Neutrophil (primary cell): ENCODE measurements around the gene OSER1.

Experiments used
- H3K27ac ChIP-seq: fragments of 200-600 bp; sonication (generic); 2 replicates; pipeline ENCODE4 v1.5.1; 2016; ENCODE audit warnings: mild to moderate bottlenecking, moderate library complexity
- H3K27me3 ChIP-seq: fragments of 200-600 bp; sonication (generic); 2 replicates; pipeline ENCODE4 v1.6.0; 2016; ENCODE audit warnings: mild to moderate bottlenecking
- H3K36me3 ChIP-seq: fragments of 200-600 bp; sonication (generic); 2 replicates; pipeline ENCODE4 v1.5.1; 2017
- H3K4me1 ChIP-seq, 2 experiments: fragments of 200-600 bp in 1 of 2; sonication (generic) in 1 of 2; 1 replicate in 1 of 2; 2 replicates in 1 of 2; pipeline versions ENCODE4 v1.5.1 to v1.6.1; 2013 to 2016; ENCODE audit warnings: low read depth in 1 of 2, low read length in 1 of 2, mild to moderate bottlenecking in 1 of 2, moderate library complexity in 1 of 2; ENCODE audit not compliant: control insufficient read depth in 1 of 2, insufficient read depth in 1 of 2
- H3K4me3 ChIP-seq, 2 experiments: fragments of 200-600 bp in 1 of 2; sonication (generic) in 1 of 2; 1 replicate in 1 of 2; 2 replicates in 1 of 2; pipeline ENCODE4 v1.5.1; 2013 to 2016; ENCODE audit warnings: low read depth in 1 of 2, low read length in 1 of 2, mild to moderate bottlenecking in 1 of 2, moderate library complexity in 1 of 2
- H3K9me3 ChIP-seq: fragments of 200-600 bp; sonication (generic); 2 replicates; pipeline ENCODE4 v1.5.1; 2016
- TF ChIP-seq, protein P1 (sequence below): fragments of 200-600 bp; sonication (generic); IDR thresholded peaks from 2 replicates; pipeline ENCODE4 v1.5.1; 2016; ENCODE audit warnings: antibody characterized with exemption

The OSER1 gene

GRCh38 chr20:44172572-44172950, 38.0 kb downstream of the OSER1 start:
- no peak overlapping the region for H3K27ac ChIP-seq
- no peak overlapping the region for H3K4me3 ChIP-seq
- TF ChIP-seq, protein P1, sequence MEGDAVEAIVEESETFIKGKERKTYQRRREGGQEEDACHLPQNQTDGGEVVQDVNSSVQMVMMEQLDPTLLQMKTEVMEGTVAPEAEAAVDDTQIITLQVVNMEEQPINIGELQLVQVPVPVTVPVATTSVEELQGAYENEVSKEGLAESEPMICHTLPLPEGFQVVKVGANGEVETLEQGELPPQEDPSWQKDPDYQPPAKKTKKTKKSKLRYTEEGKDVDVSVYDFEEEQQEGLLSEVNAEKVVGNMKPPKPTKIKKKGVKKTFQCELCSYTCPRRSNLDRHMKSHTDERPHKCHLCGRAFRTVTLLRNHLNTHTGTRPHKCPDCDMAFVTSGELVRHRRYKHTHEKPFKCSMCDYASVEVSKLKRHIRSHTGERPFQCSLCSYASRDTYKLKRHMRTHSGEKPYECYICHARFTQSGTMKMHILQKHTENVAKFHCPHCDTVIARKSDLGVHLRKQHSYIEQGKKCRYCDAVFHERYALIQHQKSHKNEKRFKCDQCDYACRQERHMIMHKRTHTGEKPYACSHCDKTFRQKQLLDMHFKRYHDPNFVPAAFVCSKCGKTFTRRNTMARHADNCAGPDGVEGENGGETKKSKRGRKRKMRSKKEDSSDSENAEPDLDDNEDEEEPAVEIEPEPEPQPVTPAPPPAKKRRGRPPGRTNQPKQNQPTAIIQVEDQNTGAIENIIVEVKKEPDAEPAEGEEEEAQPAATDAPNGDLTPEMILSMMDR = no peak
- peaks cover 72% of the 10 kb centered on the region for H3K27me3 ChIP-seq
- no peaks in the 10 kb centered on the region for H3K9me3 ChIP-seq
- H3K36me3 ChIP-seq = no peaks in the 10 kb centered on the region
- H3K4me1 ChIP-seq = no peaks in the 10 kb centered on the region

DNA sequence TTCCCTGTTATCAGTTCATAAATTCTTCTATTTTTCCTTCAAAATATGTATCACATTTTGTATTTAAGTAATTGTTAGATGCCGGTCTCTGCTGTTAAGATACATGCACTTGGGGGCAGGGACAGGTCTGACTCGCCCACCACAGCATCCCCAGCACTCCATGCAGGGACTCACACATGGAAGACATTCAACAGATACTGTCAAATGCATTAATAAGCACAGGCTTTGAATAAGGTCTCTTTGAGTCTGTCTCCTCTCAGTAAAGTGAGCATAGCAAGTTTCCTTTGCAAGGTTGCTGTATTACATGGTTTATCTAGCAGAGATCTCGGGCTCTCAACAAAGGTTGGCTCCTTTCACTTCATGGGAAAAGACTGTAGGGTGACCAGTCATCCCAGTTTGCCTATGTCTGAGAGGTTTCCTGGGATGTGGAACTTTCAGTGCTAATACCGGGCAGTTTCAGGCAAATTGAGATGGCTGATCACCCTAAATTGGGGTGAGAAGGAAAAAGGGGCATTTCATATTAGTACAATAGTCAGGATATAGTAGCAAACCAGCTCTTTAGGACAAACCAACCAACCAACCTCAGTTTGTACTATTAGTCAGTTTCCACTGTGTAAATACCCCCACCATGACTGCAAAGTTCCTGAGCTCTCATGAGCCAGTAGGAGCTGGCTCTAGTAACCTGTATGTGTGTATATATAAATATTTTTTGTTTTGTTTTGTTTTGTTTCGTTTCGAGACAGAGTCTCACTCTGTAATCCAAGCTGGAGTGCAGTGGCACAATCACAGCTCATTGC, 38.6 kb downstream of the OSER1 start:
- no peaks in the 10 kb centered on the region for H3K4me1 ChIP-seq
- H3K36me3 ChIP-seq = no peaks in the 10 kb centered on the region
- no peak overlapping the region for H3K4me3 ChIP-seq
- TF ChIP-seq, protein P1 = no peak
- no peaks in the 10 kb centered on the region for H3K9me3 ChIP-seq
- H3K27ac ChIP-seq = no peak overlapping the region
- peaks cover 67% of the 10 kb centered on the region for H3K27me3 ChIP-seq

- Histone ChIP-seq H3K4me3 (no peak overlapping the region), H3K27me3 (peaks cover 71% of the 10 kb centered on the region), H3K9me3 (no peaks in the 10 kb centered on the region), H3K36me3 (no peaks in the 10 kb centered on the region), H3K27ac (no peak overlapping the region), H3K4me1 (no peaks in the 10 kb centered on the region)
- TF ChIP-seq, protein P1 = no peak
Observed at GRCh38 chr20:44170816-44171410, 39.7 kb downstream of the OSER1 start.

- Histone ChIP-seq H3K27me3 (peaks cover 73% of the 10 kb centered on the region), H3K36me3 (no peaks in the 10 kb centered on the region), H3K4me3 (no peak overlapping the region), H3K4me1 (no peaks in the 10 kb centered on the region), H3K27ac (no peak overlapping the region), H3K9me3 (no peaks in the 10 kb centered on the region)
- TF ChIP-seq, protein P1 = no peak
Observed at GRCh38 chr20:44167736-44168135, 42.8 kb downstream of the OSER1 start.

DNA sequence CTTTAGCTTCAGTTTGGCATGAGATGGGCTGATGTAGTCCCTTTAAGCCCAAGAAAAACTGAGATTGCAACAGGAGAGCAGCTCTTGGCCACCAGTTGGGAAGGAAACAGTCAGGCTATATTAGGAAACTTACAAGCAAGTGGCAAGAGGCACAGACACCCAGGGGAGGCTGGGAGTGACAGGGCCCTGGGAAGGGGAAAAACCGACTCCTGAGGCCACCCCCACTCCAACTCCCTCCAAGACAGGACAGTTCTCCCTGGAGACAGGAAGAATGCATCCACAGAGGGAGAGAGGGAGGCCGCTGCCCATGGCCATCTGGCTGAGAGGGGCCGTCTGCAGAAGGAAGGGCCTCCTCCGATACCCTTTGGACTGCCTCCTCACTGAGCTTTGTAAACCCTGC, 44.1 kb downstream of the OSER1 start:
- Histone ChIP-seq H3K4me3 (no peak overlapping the region), H3K27me3 (peaks cover 70% of the 10 kb centered on the region), H3K27ac (no peak overlapping the region), H3K4me1 (no peaks in the 10 kb centered on the region), H3K9me3 (no peaks in the 10 kb centered on the region), H3K36me3 (no peaks in the 10 kb centered on the region)
- TF ChIP-seq, protein P1 = no peak
